ENCODE results near the gene GLRA2.
"Not testable (repeated sequence)": the region's sequence is repeated elsewhere in the genome, so short reads cannot be mapped to it uniquely, and the experiment has no call there.

The GLRA2 gene

GRCh38 chrX:14584548-14584947, 55.2 kb downstream of the GLRA2 start:
- in situ Hi-C loops (cut with HindIII; ENCODE audit: low pct_ligation_motif_present, low pct_unique_long_range_greater_than_20kb, low sequenced_read_pairs) = no loop called here

GRCh38 chrX:14590216-14590615, 60.9 kb downstream of the GLRA2 start:
- in situ Hi-C loops (cut with HindIII; ENCODE audit: low pct_ligation_motif_present, low pct_unique_long_range_greater_than_20kb, low sequenced_read_pairs) = no loop called here
- no peak for DNase-seq

More at GRCh38 chrX:14584548-14584947, 55.2 kb downstream of the GLRA2 start:
- DNase-seq = no peak

- in situ Hi-C loops (cut with HindIII; ENCODE audit: low pct_ligation_motif_present, low pct_unique_long_range_greater_than_20kb, low sequenced_read_pairs) = no loop called here
- no peak for DNase-seq
These were observed 61.5 kb downstream of the GLRA2 start for GRCh38 chrX:14590693-14591424.

GRCh38 chrX:14591976-14592375, 62.6 kb downstream of the GLRA2 start:
- no peak for DNase-seq
- in situ Hi-C loops (cut with HindIII; ENCODE audit: low pct_ligation_motif_present, low pct_unique_long_range_greater_than_20kb, low sequenced_read_pairs) = no loop called here

- in situ Hi-C loops (cut with HindIII; ENCODE audit: low pct_ligation_motif_present, low pct_unique_long_range_greater_than_20kb, low sequenced_read_pairs) = no loop called here
- DNase-seq = no peak
These were observed 65.2 kb downstream of the GLRA2 start for GRCh38 chrX:14594521-14594920.

- no peak for DNase-seq
- in situ Hi-C loops (cut with HindIII; ENCODE audit: low pct_ligation_motif_present, low pct_unique_long_range_greater_than_20kb, low sequenced_read_pairs) = no loop called here
These were observed 69.0 kb downstream of the GLRA2 start for GRCh38 chrX:14598330-14598729.

- no peak for DNase-seq
- in situ Hi-C loops (cut with HindIII; ENCODE audit: low pct_ligation_motif_present, low pct_unique_long_range_greater_than_20kb, low sequenced_read_pairs) = no loop called here
These were observed 78.2 kb downstream of the GLRA2 start for GRCh38 chrX:14607446-14607985.

- DNase-seq; in situ Hi-C loops (cut with HindIII; ENCODE audit: low pct_ligation_motif_present, low pct_unique_long_range_greater_than_20kb, low sequenced_read_pairs): not testable (repeated sequence)
These were observed 83.1 kb downstream of the GLRA2 start for GRCh38 chrX:14612450-14612849.

- in situ Hi-C loops (cut with HindIII; ENCODE audit: low pct_ligation_motif_present, low pct_unique_long_range_greater_than_20kb, low sequenced_read_pairs) = no loop called here
- DNase-seq = no peak
These were observed 87.0 kb downstream of the GLRA2 start for GRCh38 chrX:14616301-14616700.

GRCh38 chrX:14616836-14617235, 87.5 kb downstream of the GLRA2 start:
- in situ Hi-C loops (cut with HindIII; ENCODE audit: low pct_ligation_motif_present, low pct_unique_long_range_greater_than_20kb, low sequenced_read_pairs) = no loop called here
- no peak for DNase-seq

GRCh38 chrX:14618177-14618965, 89.0 kb downstream of the GLRA2 start:
- DNase-seq = no peak
- in situ Hi-C loops (cut with HindIII; ENCODE audit: low pct_ligation_motif_present, low pct_unique_long_range_greater_than_20kb, low sequenced_read_pairs) = no loop called here

GRCh38 chrX:14630733-14631132, 101.4 kb downstream of the GLRA2 start:
- no peak for DNase-seq
- in situ Hi-C loops (cut with HindIII; ENCODE audit: low pct_ligation_motif_present, low pct_unique_long_range_greater_than_20kb, low sequenced_read_pairs) = no loop called here

GRCh38 chrX:14641681-14642655, 112.6 kb downstream of the GLRA2 start:
- in situ Hi-C loops (cut with HindIII; ENCODE audit: low pct_ligation_motif_present, low pct_unique_long_range_greater_than_20kb, low sequenced_read_pairs) = no loop called here
- no peak for DNase-seq

GRCh38 chrX:14660970-14661369, 131.6 kb downstream of the GLRA2 start:
- no peak for DNase-seq
- in situ Hi-C loops (cut with HindIII; ENCODE audit: low pct_ligation_motif_present, low pct_unique_long_range_greater_than_20kb, low sequenced_read_pairs) = no loop called here

- no peak for DNase-seq
- in situ Hi-C loops (cut with HindIII; ENCODE audit: low pct_ligation_motif_present, low pct_unique_long_range_greater_than_20kb, low sequenced_read_pairs) = no loop called here
These were observed 141.5 kb downstream of the GLRA2 start for GRCh38 chrX:14670819-14671218.

- DNase-seq = peak; percentile 58
- in situ Hi-C loops (cut with HindIII; ENCODE audit: low pct_ligation_motif_present, low pct_unique_long_range_greater_than_20kb, low sequenced_read_pairs) = no loop called here
These were observed 143.4 kb downstream of the GLRA2 start for GRCh38 chrX:14672611-14673172.

GRCh38 chrX:14673236-14673635, 143.9 kb downstream of the GLRA2 start:
- in situ Hi-C loops (cut with HindIII; ENCODE audit: low pct_ligation_motif_present, low pct_unique_long_range_greater_than_20kb, low sequenced_read_pairs) = no loop called here
- DNase-seq = no peak

- peak; percentile 79 for DNase-seq
- in situ Hi-C loops (cut with HindIII; ENCODE audit: low pct_ligation_motif_present, low pct_unique_long_range_greater_than_20kb, low sequenced_read_pairs) = no loop called here
These were observed 144.4 kb downstream of the GLRA2 start for GRCh38 chrX:14673764-14674163.
